Activated CD4-positive, alpha-beta T cell treated with anti-CD3 and anti-CD28 coated beads for 24 hours (primary cell): ENCODE results near the gene DAPK3.
"Not testable (repeated sequence)": the region's sequence is repeated elsewhere in the genome, so short reads cannot be mapped to it uniquely, and the experiment has no call there.

Experiments used
- DNase-seq, 2 donors: peaks; one replicate each; pipeline ENCODE4 v3.0.0-alpha.2; 2020; ENCODE audit warnings: low read depth in 2 of 2

The DAPK3 gene

DNA sequence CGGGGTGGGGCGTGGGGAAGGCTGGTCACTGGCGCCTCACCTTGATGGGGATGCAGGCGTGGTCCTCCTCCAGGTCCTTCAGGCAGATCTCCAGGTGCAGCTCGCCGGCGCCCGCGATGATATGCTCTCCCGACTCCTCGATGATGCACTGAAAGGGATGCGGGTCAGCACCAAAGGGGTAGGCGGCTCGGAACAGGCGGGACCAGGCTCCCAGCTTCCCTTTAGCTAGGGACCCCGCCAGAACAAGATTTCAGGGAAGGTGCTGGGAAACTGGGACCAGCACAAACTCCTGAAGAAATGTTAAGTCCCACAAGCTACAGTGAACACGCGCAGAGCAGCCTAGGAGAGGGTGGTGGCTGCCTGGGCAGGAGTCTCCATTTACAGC is 8.4 kb upstream of the DAPK3 start:
- DNase-seq, result no peak

DNA sequence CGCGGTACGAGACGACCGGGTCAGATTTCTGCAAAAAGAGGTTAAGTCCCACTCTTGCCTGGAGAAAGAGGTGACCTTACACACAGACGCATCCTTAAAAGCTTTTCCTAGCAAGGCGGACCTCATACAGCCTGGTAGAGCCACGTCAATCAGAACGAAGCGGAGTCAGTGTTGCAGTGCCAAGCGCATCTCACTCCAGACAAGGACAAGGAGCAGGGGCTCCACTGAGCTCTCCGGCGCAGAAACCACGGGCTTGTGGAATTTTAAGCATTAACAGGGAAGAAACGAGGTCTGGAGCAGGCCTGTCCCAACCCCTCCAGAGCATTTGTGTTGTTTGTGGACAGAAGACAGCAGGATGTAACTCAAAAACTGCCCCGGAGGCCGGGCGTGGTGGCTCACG is 7.2 kb upstream of the DAPK3 start:
- no peak for DNase-seq

DNA sequence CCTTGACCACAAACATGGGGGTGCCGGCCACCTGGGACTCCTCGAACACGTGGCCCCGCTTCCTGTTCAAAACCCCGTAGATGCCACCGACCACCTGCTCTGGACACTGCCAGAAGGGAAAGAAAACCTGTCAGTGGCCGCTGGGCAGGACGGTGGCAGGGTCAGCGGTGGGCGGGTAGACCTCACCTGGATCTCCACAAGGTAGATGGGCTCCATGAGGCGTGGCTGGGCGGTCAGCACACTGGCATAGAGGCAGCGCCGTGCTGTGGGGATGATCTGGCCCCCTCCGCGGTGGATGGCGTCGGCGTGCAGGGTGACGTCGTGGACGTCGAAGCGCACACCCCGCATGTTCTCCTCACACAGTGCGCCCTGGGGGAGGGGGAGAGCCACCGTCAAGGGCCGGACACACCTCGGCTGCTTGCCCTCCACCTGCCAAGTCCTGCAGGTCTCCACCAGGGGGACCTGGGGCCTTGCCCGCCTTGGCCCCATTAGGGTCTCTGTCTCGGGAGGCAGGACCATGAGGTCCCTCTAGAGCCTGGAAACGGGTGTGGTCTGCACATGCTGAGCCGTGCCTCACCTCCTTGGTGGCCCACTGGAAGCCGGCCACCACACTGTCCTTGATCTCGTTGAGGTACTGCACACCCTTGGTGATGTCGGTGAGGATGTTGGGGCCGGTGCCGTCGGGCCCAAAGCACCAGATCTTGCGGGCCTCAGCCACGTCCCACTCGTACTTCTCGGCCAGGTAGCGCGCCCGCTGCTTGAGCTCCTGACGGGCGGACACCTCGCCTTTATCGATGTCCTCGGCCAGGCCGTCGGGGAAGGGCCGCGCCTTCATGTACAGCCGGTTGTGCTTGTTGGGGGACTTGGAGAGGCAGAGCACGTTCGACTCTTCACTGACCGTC is 6.6 kb upstream of the DAPK3 start:
- no peak for DNase-seq

DNA sequence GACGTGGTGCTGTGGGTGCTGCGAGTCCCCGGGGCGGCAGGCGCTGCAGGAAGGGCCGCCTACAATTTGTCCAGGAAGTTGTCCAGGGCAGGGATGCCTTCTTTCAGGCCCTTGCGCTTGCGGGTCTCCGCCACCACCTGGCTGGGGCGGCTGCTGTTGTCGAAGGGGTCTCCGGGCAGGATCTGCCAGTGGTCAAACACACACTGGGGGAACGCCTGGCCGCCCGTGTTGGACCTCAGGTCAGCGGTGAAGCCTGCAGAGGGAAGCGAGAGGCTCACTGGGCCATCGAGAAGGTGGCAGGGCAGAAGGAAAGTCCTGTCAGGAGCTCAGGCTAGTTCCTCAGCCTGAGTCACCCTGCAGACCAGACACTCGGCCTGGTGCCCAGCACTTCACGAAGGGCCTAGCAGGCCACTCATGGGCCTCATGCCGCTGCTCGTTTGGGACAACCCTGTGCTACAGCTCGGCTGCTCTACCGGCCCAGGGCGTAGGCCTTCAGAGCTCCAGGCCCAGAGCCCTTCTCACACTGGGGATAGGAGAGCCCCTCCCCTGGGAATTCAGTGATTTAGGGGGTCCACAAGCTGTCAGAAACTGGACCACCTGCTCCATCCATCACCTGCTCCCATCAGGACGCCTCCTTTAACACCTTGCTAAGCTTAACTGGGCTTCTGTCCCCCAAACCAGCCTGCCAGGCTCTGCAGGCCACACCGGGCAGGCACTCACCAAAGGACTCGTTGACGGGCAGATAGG is 5.8 kb upstream of the DAPK3 start:
- no peak for DNase-seq

DNA sequence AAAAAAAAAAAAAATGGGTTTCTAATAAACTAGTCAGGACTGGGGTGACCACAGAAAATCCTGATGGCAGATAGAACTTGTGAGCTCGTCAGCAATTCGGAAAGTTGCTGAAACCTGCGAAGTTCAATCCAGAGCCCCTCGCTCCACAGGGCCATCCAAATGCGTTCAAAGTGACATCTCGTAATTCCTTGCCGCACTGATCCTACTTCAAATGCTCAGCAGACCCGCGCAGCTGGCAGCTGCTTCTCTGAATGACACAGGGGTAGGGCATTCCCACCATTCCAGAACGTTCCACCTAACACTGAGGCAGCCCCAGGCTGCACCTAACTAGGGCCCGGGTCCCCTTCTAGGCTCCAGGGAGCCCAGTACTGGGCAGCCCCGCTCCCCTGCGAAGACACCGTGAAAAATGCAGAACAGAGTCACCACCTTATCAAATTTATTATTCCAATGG is 4.8 kb upstream of the DAPK3 start:
- no peak for DNase-seq

DNA sequence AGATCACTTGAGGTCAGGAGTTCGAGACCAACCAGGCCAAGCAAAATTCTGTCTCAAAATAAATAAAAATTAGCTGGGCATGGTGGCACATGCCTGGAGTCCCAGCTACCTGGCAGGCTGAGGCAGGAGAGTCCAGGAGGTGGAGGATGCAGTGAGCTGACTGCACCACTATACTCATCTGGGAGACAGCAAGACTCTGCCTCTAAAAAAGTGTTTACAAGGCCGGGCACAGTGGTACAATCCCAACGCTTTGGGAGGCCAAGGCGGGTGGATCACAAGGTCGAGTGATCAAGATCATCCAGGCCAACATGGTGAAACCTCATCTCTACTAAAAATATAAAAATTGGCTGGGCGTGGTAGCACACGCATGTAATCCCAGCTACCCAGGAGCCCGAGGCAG is 4.2 kb upstream of the DAPK3 start:
- no peak for DNase-seq

DNA sequence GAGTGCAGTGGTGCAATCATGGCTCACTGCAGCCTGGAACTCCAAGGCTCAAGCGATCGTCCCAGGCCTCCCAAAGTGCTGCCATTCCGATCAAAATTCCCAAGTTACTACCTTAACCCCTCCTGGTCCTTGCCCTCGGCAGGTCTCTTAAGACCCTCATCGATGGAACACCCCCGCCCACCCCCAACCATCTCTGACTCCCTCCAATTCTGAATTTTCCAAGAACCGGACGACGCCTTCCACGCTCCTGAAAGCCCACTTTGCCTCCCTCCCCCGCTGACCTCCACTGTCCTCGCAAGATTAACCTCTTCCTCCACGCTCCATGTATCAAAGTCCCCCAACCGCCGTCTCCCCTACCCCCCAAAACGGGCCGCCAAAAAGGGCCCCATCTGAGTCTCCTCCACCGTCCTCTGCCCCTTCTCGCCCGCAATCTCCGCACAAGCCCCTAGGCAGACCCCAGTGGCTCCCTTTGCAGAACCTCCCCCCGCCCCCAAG is 539 bp downstream of the DAPK3 start:
- no peak for DNase-seq

DNA sequence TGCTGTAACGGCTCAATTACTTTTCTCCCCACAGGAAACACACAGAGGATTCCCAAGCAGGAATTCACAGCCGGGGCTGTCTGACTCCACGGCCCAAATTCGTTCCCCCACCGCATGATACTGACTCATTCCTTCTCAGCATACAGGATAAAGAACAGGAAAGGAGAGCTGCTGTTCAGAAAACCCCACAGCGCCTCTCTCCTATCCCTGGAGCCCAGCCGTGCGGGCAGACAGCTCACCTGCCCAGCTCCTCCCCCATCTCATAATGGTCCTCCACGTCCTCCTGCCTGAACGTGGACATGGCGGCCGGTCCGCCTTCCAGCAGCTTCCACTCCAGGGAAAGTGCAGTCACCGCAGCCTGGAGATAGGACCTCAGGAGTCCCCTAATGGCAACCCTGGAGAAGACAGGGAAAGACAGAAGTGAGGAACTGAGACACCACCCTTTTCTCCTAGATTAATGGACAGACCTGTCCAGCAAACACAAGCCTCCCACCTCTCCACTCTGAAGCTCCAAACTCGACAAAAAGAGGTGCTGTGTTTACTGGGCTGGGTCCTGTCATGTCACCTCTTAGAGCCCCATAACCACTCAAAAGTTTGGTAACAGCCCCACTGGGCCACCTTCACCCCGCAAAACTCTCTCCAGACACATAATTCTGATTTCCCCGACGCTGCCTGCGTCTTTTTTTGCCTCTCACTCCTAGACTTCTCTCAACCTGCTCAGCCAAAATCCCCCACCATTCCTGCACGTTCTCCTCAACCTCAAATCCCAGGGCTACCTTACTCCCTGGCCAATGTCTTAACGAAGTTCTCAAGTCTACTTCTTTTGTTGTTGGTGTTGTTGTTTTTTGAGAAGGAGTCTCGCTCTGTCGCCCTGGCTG is 1.2 kb downstream of the DAPK3 start:
- no peak for DNase-seq

DNA sequence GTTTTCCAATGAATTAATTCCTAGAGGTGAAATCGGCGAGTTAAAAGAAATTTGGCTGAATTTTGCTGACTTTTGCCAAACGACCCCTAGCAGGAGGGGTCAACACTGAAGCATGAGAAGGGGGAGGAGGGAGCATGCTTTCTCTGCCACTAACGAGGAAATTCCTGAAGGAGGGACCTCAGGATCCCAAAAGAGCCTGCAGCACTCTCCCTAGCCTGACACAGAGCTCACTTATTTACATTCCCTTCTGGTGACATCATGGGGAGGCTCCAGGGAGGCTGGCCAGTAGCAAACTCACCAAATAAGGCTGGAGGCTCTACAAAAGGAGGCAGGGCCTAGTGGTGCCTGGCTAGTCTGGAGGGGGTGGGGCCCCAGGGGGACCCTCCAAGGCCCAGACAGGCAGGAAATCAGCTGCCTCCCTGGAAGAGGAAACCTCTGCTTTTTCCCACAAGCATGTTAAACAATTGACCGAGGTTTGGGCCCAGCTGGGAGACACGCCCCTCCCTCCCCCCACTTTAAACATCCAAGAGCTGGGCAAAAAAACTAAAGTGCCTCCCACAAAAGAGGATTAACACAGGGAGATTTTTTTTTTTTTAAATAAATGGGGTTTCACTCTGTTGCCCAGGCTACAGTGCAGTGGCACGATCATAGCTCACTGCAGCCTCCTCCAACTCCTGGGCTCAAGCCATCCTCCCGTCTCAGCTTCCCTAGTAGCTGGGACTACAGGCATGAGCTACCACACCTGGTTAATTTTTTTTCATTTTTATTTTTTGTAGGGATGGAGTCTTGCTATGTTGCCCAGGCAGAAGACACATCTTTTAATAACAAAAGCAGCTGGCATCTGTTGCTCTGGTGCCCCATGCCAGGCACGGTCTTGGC is 2.1 kb downstream of the DAPK3 start:
- no peak for DNase-seq

DNA sequence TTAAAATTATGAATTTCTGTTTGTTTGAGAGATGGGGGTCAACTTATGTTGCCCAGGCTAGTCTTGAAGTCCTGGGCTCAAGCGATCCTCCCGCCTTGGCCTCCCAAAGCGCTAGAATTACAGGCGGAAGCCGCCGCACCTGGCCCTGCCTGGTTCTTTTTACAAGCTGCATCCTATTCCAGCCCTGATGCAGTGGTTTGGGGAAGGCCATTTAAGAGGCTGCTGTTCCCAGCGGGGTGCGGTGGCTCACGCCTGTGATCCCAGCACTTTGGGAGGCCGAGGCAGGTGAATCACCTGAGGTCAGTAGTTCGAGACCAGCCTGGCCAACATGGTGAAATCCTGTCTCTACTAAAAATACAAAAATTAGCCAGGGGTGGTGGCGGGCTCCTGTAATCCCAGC is 2.9 kb downstream of the DAPK3 start:
- DNase-seq, result not testable (repeated sequence)

DNA sequence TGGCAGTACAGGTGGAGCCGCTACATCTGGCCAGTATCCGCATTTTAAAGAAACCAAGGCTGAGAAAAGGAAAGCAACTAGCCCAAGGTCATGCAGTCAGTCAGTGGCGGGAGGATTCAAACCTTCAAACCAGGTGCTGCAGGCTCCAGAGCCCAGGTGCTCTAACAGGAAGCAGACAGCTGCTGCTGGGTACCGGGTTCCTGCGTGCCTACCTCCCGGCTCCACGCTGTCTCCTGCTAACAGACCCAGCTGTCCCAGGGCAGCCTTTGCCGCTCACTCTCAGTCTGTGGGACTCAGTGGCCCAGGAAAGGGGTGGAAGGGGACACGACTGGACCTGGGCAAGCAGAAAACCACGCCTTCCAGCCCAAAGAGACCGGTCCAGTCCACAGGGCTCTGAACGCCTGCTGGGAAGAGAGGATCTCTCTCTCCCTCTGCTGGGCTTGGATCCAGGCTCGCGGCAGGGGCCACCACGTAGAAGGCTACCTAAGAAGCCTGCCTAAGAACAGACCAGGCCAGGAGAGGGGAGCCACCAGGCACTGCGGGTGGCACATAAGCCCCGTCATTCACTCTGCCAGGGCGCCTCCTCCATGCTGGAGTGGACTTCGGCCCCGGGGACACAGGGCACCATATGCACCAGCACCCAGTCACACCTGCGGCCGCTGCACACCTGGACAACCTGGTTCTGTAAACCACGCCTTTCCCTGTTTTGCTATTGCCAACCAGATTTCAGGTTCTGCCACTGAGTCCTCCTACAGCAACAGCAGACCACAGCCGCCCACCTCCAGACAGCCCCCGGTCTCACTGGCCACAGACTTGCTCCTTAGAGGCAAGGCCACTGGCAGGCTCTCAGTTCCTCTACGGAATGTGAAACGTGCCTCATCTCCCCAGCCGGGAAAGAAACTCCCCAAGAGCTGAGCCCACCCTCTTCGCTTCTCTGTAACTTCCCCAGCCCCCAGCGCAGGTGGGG is 4.6 kb downstream of the DAPK3 start:
- no peak for DNase-seq

DNA sequence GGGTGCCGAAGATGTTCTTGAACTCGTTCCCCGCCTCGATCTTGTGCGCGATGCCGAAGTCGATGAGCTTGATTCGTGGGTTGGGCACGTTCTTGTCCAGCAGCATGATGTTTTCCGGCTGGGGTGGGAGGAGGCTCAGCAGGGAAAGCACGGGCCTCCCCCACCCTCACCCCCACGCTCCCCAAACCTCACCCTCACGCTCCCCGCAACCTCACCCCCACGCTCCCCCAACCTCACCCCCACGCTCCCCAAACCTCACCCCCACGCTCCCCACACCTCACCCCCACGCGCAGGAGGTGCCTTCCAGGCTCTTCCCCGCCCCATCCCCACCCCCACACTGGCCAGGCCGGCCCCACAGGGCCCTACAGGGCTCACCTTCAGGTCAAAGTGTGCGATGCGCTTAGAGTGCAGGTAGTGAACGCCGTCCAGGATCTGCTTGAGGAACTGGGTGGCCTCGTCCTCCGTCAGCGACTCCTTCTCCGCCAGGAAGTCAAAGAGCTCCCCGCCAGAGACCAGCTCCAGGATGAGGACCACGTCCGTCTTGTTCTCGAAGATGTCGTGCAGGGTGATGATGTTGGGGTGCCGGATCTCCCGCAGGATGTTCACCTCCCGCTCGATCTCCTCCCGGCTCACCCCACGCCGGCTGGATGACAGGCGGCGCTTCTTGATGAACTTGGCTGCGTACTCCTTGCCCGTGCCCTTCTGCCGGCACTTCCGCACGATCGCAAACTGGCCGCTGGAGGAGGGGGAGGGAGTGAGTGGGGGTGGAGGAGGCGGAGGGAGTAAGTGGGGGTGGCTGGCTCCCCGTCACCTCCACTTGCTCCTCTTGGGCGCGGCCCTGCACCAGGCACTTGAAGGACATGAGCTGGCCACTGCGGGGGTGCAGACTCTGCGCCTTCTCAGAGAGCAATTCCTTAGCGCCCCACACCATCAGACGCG is 6.4 kb downstream of the DAPK3 start:
- no peak for DNase-seq

DNA sequence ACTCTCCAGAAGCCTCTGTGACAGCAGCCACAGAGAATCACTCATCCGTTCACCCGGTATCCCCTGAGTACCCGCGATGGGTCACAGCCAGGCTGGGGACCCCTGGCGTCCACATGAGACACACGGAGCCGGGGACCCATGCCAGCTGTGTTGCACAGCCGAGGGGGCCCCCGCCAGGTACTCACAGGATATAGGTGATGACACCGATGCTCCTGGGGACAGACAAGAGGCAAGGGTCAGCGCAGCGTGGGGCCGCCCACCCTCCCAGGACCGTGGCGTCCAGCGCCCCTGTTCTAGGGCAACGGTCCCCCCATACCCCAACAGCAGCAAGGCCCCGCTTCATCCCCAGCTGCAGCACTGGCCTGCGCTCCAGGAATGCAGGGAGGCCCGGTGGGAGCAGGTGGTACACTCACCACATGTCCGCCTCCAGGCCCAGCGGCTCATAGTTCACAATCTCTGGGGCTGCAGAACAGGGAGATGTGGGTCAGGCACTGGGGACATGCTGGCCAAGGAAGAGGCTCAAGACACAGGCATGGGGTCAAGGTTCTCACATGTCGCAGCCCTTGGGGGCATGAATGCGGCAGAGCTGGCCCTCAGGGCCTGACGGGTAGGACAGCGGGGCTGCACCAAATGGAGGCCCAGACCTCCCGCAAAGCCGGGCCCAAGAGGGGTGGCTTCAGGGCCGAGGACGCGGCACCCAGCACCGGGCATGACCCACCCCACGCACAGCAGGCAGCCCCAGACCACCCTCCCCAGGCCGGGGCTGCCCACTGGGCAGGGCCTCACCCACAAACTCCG is 7.2 kb downstream of the DAPK3 start:
- no peak for DNase-seq

DNA sequence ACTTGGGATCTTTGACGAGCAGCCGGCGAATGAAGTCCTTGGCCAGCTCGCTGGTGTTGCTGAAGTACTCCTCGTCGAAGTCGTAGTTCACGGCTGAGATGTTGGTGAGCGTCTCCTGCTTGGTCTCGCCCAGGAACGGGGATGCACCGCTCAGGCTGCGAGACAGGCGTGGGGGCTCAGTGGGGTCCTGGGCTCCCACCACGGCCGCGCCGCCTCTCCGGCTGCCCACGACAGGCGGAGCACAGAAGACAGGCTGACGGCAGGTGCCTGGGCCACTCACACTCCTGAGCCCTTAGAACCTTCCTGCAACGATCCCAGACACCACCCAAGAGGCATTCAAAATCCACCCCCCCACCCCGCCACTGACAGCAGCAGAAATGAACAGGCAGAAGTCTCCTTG is 9.9 kb downstream of the DAPK3 start:
- no peak for DNase-seq

DNA sequence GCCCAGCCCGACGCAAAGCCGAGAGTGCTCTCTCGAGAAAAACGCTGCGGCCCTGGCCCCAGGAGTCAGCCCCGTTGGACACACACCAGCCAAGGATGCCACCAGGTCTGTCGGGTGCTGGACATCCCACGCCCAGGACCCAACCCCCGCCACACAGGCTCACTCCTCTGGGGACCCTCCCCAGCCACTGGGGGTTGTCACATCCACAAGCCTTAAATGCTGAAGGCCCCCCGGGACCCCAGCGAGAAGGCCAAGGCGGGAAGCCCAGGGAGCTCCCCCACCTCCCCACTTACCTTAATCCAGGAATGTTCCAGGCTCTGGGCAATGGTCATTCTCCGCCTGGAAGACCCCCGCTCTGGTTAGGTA is 11.2 kb downstream of the DAPK3 start:
- DNase-seq, result no peak

DNA sequence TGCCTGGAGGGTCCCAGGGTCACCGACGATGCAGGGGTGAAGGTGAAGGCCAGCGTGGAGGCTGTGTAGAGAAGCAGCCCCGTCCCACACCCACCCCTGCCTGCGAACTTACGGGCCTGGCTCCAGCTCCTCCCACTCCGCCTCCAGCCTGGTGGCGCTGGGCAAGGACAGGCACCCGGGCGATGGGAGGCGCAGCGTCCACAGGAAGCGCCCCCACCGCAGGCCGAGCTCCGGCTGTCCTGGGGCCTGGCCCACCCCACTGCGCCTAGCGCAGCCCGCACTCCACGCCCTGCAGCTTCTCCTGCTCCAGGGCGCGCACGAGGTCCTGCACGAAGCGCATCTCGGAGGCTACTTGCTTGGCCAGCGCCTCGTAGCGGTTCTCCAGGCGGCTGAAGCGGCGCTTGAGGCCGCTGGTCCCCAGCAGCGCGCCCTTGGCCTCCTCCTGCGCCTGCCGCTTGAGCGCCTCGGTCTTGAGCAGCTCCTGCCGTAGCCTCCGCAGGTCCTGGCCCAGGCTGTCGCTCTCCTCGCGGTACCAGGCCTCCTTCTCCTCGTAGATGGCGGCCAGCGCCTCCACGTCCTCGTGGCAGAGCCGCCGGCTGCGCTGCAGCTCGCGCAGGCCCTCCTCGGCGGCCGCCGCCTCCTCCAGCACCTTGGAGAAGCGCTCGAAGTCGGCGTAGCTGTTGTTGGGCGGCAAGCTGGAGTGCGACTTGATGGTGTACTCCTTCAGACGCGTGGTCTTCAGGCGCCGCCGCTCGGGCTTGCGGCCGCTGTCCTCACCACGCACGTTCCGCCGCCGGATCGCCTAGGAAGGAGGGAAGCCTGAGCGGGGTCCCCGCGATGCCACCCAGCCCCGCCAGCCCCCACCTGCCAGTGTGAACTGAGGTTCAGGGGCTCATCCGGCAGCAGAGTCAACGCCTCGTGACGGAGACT is 11.8 kb downstream of the DAPK3 start:
- DNase-seq, result no peak

DNA sequence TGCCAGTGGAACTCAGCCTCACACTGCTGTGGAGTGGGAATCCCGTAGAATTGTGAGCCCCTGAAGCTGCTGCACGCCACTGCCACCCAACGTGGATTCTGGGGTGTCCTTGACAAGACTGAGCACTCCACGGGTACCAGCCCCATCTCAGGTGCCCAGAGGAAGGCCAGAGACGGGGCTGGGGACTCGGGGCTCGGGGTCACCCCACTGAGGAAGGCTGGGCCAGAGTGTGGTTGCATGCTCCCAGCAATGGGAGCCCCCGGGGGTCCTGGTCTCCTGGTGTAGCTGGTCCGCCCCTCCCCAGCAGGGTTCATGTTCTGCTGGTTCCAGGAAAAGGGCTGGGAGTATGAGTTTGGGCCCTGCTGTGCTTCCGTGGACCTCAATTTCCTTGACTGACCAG is 15.2 kb downstream of the DAPK3 start:
- no peak for DNase-seq
